Activated T-helper 1 cell treated with Interleukin-2 at 50 U/mL for 16 hours (primary cell): ENCODE results near the gene AQP12A.
"Not testable (repeated sequence)": the region's sequence is repeated elsewhere in the genome, so short reads cannot be mapped to it uniquely, and the experiment has no call there.

ENCODE experiments used
- DNase-seq: peaks from one replicate; pipeline ENCODE4 v3.0.0-alpha.2; 2020; ENCODE audit warnings: low read depth

Gene AQP12A

DNA sequence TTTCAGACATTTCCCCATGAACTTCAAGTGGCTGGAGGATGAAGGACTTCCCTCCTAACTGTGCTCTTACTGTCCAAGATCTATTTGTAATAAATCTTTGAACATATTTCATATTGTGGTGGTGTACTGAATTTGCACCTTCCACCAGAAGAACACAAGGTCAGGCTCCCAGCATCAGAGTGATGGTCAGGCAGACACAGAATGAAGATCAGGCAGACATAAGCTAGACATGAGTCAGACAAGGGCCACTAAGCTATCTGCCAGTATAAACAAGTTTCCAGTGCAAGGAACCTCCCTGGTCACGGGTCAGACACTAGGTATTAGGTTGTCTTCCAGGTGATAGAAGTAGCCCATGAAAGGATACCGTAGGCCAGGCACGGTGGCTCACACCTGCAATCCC lies 29.0 kb upstream of the AQP12A start:
- DNase-seq = no peak

DNA sequence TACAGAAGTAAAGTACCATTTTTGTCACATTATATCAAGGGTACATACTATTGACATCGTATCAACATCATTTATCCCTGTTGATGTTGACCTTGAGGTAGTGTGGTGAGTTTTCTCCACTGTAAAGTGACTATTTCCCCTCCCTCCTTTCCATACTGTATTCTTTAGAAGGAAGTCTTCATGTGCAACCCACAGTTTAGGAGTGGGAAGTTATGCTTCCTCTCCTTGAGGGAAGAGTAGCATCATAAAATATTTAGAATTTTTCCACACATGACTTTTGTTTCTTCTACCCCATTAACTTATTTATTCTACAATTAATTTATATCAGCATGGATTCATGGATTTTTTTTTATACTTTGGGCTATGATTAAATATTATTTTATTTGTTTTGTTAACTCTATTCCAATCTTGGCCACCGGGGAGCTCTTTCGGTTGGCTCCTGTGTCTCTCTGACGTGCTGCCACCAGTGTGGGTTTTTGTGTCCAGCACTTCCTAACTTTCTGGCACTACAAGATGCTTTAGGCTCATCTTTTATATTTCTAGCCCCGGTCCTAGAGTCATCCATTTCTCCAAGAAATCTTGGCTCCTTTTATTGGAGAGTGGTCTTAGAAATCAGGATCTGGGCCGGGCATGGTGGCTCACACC lies 28.0 kb upstream of the AQP12A start:
- no peak for DNase-seq

DNA sequence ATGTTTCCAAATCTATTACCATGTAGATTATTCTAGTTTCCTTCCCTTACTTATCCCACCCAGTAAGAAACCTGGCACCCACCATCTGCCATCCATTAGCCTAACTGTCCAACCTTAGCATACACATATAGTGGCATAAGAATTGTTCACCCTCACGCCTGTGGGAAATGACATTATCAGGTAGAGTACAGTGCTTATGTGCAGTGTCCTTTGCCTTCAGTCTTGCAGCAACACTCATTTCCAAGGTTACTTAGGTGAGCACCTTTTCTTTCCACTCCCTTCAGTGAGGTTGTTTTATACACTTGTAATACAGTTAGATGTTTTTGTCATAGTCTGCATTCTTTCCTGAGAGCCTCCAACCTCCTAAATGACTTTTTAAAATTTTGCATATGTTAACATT lies 27.0 kb upstream of the AQP12A start:
- no peak for DNase-seq

GRCh38 chr2:240670402-240670801 lies 21.3 kb upstream of the AQP12A start:
- DNase-seq = no peak

- no peak for DNase-seq
These were observed 20.7 kb upstream of the AQP12A start for GRCh38 chr2:240670950-240671349.

DNA sequence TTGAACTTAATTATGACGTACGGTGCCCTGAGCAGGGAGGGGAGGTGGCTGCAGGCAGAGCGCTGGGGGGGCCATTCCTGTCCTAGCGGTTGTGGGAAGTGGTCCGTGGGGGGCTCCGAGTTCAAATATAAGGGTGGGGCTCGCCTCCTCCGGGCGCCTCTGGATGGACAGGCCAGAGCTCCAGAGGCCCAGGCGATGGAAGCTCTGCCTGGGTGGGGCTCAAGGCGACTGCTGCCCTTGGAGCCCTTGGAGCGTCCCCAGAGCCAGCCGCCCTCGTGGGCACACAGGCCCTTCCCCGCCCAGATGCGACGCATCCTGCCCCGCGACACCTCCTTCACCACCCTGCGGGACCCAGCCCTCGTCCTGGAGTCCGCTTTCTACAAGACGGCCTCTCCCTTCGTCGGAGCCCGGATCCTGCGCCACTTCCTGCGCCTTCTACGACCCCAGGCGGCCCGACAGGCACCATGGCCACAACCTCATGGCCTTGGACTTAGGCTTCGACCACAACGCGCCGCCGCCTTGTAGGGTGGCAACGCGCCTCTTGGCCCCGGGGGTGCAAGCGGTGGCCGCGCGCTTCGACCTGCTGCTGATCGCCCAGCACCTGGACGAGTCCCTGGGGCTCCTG lies 19.5 kb upstream of the AQP12A start:
- DNase-seq = no peak

DNA sequence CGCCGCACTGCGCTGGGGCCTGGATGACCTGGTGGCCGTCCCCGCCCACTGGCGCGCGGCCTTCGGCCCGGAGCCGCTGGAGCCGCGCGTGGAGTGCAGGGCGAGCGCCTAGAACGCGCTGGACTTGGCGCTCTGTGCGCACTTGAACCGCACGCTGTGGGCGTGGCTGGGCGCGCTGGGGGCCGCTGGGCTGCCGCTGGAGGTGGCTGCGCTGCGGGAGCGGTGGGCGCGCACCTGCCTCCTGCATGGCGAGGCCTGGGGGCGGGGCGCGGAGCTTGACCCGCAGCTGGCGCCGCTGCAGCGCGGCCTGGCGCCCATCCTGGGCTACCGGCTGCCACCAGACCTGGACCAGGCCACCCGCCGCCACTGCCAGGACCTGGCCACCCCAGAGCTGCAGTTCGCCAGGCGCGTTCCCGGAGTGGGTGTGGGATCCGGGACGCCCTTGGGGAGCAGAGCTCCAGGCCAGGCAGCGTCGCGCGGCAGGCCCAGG lies 18.9 kb upstream of the AQP12A start:
- DNase-seq = no peak

- not testable (repeated sequence) for DNase-seq
These were observed 17.0 kb upstream of the AQP12A start for GRCh38 chr2:240674461-240675184.

- DNase-seq = not testable (repeated sequence)
These were observed 16.3 kb upstream of the AQP12A start for GRCh38 chr2:240675345-240675744.

GRCh38 chr2:240678043-240678442 lies 13.6 kb upstream of the AQP12A start:
- DNase-seq = not testable (repeated sequence)

DNA sequence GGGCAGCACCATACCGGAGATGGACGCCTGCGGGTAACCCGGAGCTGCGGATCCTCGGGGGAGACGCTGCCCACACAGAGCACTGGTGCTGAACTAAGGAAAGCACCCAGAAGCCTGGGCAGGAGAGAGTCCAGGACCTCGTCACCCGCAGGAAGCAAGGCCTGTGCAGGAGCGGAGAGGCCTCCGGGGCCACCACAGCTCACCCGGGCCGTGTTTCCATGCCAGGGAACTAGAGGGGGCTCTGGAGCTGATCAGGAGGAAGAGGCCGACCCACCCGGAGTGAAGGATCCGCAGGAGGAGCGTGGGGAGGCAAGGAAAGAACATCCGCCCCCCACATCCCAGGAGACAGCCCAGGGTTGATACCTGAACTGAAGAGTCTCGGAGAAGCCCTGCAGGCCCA lies 12.8 kb upstream of the AQP12A start:
- not testable (repeated sequence) for DNase-seq

- DNase-seq = not testable (repeated sequence)
These were observed 11.5 kb upstream of the AQP12A start for GRCh38 chr2:240680185-240680584.

DNA sequence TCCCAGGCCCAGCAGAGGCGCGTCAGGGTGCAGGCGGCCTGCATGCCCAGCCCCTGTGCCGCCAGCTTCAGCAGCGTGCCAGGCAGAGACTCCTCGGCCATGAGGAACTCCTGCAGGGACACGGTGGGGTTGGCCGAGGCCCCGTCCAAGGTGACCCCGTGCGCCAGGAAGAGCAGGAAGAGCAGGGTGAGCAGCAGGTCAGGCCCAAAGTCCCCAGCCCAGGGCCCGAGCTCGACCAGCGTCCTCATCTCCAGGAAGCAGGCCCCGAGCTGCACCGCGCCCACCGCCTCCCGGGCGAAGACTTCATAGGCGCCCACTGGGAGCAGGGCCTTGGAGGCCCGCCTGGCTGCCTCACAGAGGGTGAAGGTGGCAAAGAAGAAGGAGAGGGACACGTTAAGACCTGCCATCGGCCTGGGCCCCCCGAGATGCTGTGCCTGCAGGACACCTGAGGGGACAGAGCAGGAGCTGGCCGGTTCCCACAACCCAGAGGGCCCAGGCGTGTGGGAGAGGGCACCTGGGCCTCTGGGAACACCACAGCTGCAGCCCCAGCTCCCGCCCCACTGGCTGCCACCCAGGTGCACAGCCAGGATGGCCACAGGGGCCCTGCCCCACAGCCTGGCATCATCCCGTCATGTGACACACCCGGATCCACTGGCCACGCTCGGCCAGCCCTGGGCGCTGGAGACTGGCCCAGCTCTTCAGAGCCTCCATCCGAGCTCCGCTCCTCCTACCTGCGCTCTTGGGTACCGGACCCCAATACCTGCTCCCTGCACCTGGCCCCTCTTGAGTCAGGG lies 9.0 kb upstream of the AQP12A start, which contains the start of gene AQP12B:
Gene AQP12B, minus strand, starts transcription at position 455 of the 794 bp plus-strand sequence. Its CDS starts 48 bp downstream, at position 407.
- not testable (repeated sequence) for DNase-seq

DNA sequence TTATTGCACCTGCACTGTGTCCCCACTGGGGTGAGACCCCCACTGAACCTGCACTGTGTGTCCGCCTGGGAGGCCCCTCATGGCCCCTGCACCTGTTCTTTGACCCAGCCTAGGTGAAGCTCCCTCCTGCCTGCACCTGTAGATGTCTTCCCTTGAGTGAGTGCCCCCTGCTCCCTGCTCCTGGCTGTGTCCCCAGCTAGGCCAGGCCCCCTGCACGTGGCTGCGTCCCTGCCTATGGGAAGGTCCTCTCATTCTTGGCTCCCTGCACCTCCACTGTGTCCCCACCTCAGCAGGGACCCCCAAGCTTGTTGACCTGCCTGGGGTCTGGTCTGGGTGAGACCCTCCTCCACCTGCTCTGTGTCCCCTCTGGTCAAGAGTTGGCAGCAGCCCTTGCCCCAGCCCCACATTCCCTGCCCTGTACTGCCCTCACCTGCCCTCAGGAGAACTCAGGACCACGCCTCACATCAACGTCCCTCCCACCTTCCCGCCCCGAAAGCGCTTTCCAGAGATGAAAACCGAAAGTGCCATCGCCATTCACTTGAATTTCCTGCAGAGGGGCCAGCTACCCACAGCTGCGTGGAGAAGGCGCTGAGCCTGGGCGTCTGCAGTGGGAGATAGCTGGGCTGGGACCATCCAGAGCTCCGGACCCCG lies 8.2 kb upstream of the AQP12A start:
- not testable (repeated sequence) for DNase-seq

DNA sequence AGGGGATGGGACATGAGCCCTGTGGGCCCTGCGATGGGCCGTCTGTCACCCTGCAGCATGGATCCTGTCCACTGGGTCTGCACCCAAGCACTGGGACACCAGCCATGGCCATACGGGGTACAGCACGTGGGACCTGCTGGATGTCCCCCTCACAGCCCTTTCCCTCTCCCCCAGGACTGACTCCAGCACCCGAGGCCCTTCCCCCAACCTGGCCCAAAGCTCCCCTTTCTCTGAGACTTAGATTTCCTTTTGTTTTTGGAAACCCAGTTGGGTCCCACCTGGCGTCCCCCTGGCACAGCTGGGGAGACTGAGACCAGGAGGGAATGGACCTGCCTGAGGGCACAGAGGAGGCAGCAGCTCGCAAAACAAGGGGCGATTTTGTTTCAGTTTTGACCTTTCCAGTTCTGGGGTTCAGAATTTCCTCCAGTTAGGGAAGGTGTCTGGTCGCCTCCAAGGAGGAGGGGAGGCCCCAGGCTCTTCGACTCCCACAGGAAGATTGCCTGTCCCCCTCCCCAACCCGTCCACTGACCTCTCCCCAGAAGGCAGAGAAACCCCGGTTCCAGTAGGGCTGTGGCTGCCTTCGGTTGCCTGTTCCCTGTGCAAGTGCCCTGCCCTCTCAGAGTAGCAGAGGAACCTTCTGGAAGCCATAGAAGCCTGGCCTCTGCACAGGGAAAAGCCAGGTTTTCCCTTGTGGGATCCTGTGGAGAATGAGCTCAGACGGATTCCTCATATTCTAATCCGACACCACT lies 7.5 kb upstream of the AQP12A start:
- not testable (repeated sequence) for DNase-seq

DNA sequence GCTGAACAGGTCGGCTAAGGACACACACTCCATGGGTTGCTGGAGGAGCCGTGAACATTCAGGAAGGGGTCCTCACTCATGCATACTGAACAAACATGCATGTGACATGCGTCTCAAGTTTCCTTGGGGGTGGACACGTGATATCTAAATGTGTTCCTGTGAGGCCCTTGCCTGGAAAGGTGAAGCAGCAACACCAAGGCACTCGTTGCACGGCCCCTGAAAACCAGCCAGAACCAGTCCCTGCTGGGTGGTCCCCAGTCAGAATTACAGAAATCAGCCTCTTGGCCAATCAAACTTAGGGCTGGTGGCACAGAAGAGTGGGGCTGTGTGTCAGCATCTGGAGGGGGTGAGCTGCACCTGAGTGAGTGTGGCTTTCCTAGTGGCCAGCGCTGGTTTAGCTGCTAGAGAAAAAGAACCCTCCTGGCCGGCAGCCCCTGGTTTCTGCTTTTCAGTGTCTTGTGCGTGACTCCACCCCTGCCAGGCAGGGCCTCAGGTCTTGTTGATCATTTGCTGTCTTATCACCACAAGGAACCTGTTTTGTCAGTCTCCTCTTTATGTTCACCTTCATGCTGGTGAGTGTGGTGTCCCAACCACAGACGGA lies 5.8 kb upstream of the AQP12A start:
- no peak for DNase-seq

- DNase-seq = no peak
These were observed 5.2 kb upstream of the AQP12A start for GRCh38 chr2:240686460-240686859.

DNA sequence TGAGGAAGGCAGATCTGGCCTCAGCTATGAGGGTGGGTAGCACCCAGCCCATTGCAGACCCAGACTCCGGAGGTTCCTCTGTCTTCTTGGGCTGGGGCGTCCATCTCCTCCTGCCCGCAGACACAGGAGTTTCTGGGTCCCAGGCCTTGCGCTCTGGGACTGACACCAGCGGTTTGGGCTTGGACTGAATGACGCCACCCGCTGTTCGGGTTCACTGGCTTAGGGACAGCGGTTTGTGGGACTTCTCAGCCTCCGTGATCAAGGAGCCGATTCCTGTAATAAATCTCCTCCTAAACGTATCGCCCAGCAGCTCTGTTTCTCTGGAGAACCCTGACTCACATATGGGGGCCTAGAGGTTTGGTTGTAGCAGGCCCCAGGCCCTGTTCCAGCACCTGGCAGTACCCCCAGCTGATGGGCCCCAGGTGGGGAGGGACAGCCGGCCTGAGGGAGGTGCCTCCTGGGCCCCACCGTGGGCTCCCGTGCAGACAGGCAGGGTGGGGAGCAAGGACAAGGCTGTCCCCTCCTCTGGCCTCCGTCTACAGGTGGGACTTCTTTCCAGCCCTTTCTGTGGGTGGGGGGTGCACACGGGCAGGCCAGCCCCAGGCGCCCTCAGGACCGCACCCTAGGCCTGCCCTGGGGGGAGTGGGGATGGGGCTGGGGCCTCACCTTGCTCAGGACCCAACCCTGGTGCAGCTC lies 4.5 kb upstream of the AQP12A start:
- DNase-seq = no peak

GRCh38 chr2:240687741-240688552 lies 3.7 kb upstream of the AQP12A start:
- DNase-seq = no peak
